ENCODE measurements around the gene CAT.

Gene CAT

GRCh38 chr11:34425867-34426266, 12.9 kb upstream of the CAT start:
- no peak for DNase-seq

GRCh38 chr11:34426766-34427185, 12.0 kb upstream of the CAT start:
- DNase-seq: no peak

GRCh38 chr11:34427186-34427805, 11.4 kb upstream of the CAT start:
- DNase-seq: no peak

GRCh38 chr11:34431979-34432378, 6.8 kb upstream of the CAT start:
- no peak for DNase-seq

- no peak for DNase-seq
Observed at GRCh38 chr11:34432822-34433221, 5.9 kb upstream of the CAT start.

GRCh38 chr11:34433899-34434298, 4.8 kb upstream of the CAT start:
- no peak for DNase-seq

GRCh38 chr11:34437224-34438125, 1.3 kb upstream of the CAT start:
- DNase-seq: no peak

- DNase-seq: no peak
Observed at GRCh38 chr11:34439610-34440198, 970 bp downstream of the CAT start.

- DNase-seq: no peak
Observed at GRCh38 chr11:34441814-34442213, 3.1 kb downstream of the CAT start.

- DNase-seq: no peak
Observed at GRCh38 chr11:34443136-34443535, 4.4 kb downstream of the CAT start.

GRCh38 chr11:34444428-34444827, 5.7 kb downstream of the CAT start:
- DNase-seq: no peak

- DNase-seq: no peak
Observed at GRCh38 chr11:34445956-34446355, 7.2 kb downstream of the CAT start.

GRCh38 chr11:34446386-34446785, 7.7 kb downstream of the CAT start:
- no peak for DNase-seq

GRCh38 chr11:34447044-34447443, 8.3 kb downstream of the CAT start:
- DNase-seq: no peak

- DNase-seq: no peak
Observed at GRCh38 chr11:34448223-34448994, 9.7 kb downstream of the CAT start.

- DNase-seq: no peak
Observed at GRCh38 chr11:34449013-34449412, 10.3 kb downstream of the CAT start.

GRCh38 chr11:34451053-34451452, 12.3 kb downstream of the CAT start:
- DNase-seq: no peak

GRCh38 chr11:34454308-34455032, 15.7 kb downstream of the CAT start:
- no peak for DNase-seq

GRCh38 chr11:34457607-34458006, 18.9 kb downstream of the CAT start:
- DNase-seq: no peak

GRCh38 chr11:34458525-34458924, 19.8 kb downstream of the CAT start:
- DNase-seq: no peak

- DNase-seq: no peak
Observed at GRCh38 chr11:34459507-34460162, 20.9 kb downstream of the CAT start.

- DNase-seq: no peak
Observed at GRCh38 chr11:34460278-34460677, 21.5 kb downstream of the CAT start.

Data from cerebellar nuclear complex (tissue), 1 donor.